Liver (tissue), 9 donors: ENCODE results near the gene MEGF11. TPM values are rescaled to one million over a fixed set of nuclear protein-coding genes. Genes with fewer than 3 reads are reported as not detected.

ENCODE experiments used
- DNase-seq: peaks from one replicate; pipeline ENCODE4 v3.0.0-alpha.2; 2017; ENCODE audit warnings: low spot score
- H3K27ac ChIP-seq, 2 donors: one replicate each; pipeline ENCODE4 v1.7.0; 2013; ENCODE audit warnings: inconsistent platforms in 2 of 2, low read length in 2 of 2, control low read depth in 1 of 2, low read depth in 1 of 2, mild to moderate bottlenecking in 1 of 2
- H3K27me3 ChIP-seq, 4 donors: one replicate each; pipeline versions ENCODE4 v1.6.1 to v1.7.0; 2013; ENCODE audit warnings: low read length in 3 of 4, inconsistent platforms in 1 of 4, mild to moderate bottlenecking in 1 of 4, moderate library complexity in 1 of 4; ENCODE audit not compliant: control insufficient read depth in 4 of 4, insufficient read depth in 4 of 4
- H3K36me3 ChIP-seq, 4 donors: one replicate each; pipeline versions ENCODE4 v1.6.1 to v1.7.0; 2013; ENCODE audit warnings: low read length in 3 of 4, mild to moderate bottlenecking in 3 of 4, low read depth in 1 of 4, moderate library complexity in 1 of 4; ENCODE audit not compliant: control insufficient read depth in 4 of 4, insufficient read depth in 3 of 4
- H3K4me1 ChIP-seq, 4 donors: one replicate each; pipeline versions ENCODE4 v1.6.1 to v1.7.0; 2013; ENCODE audit warnings: low read length in 3 of 4, mild to moderate bottlenecking in 3 of 4, moderate library complexity in 1 of 4; ENCODE audit not compliant: control insufficient read depth in 4 of 4, insufficient read depth in 4 of 4
- H3K4me3 ChIP-seq, 3 donors: one replicate each; pipeline versions ENCODE4 v1.6.1 to v1.7.0; 2013; ENCODE audit warnings: low read length in 3 of 3, control low read depth in 1 of 3, low read depth in 1 of 3, mild to moderate bottlenecking in 1 of 3
- H3K9ac ChIP-seq, 2 donors: one replicate each; pipeline ENCODE4 v1.7.0; 2013; ENCODE audit warnings: low read length in 2 of 2, mild to moderate bottlenecking in 2 of 2, moderate library complexity in 2 of 2, control low read depth in 1 of 2, low read depth in 1 of 2
- H3K9me3 ChIP-seq, 4 donors: one replicate each; pipeline versions ENCODE4 v1.6.1 to v1.7.0; 2013; ENCODE audit warnings: low read length in 3 of 4; ENCODE audit not compliant: control insufficient read depth in 4 of 4
- ATF3 ChIP-seq: IDR thresholded peaks from 2 replicates; pipeline ENCODE4 v1.6.1; 2016; ENCODE audit warnings: antibody characterized with exemption
- CTCF ChIP-seq: fragments of 150-350 bp; IDR thresholded peaks from 2 replicates; pipeline ENCODE4 v1.5.1; 2017; ENCODE audit warnings: improper control_type of control experiment, low read depth, low read length; ENCODE audit not compliant: missing input control
- EGR1 ChIP-seq, 2 donors: IDR thresholded peaks; 2 replicates each; pipeline ENCODE4 v1.6.1; 2016 to 2018; ENCODE audit warnings: antibody characterized with exemption in 2 of 2, low read depth in 2 of 2
- FOXA1 ChIP-seq: IDR thresholded peaks from 2 replicates; pipeline ENCODE4 v1.6.1; 2016; ENCODE audit warnings: antibody characterized with exemption
- FOXA2 ChIP-seq: IDR thresholded peaks from 2 replicates; pipeline ENCODE4 v1.6.1; 2016; ENCODE audit warnings: antibody characterized with exemption
- GABPA ChIP-seq, 2 donors: IDR thresholded peaks in 1 of 2; conservative IDR thresholded peaks in 1 of 2; 2 replicates each; pipeline ENCODE4 v1.6.1; 2016; ENCODE audit warnings: antibody characterized with exemption in 2 of 2, mild to moderate bottlenecking in 1 of 2, moderate library complexity in 1 of 2
- HNF4A ChIP-seq, 2 donors: conservative IDR thresholded peaks; 2 replicates each; pipeline ENCODE4 v1.6.1; 2016; ENCODE audit warnings: antibody characterized with exemption in 2 of 2, mild to moderate bottlenecking in 2 of 2
- HNF4G ChIP-seq: IDR thresholded peaks from 2 replicates; pipeline ENCODE4 v1.6.1; 2016; ENCODE audit warnings: antibody characterized with exemption
- JUND ChIP-seq, 2 donors: IDR thresholded peaks; 2 replicates each; pipeline ENCODE4 v1.6.1; 2016; ENCODE audit warnings: antibody characterized with exemption in 2 of 2
- MAX ChIP-seq: IDR thresholded peaks from 2 replicates; pipeline ENCODE4 v1.6.1; 2016; ENCODE audit warnings: antibody characterized with exemption
- NR2F2 ChIP-seq: IDR thresholded peaks from 2 replicates; pipeline ENCODE4 v1.6.1; 2016; ENCODE audit warnings: antibody characterized with exemption
- RAD21 ChIP-seq, 2 donors: IDR thresholded peaks; 2 replicates each; pipeline ENCODE4 v1.6.1; 2016; ENCODE audit warnings: antibody characterized with exemption in 2 of 2, mild to moderate bottlenecking in 2 of 2
- REST ChIP-seq: IDR thresholded peaks from 2 replicates; pipeline ENCODE4 v1.6.1; 2016; ENCODE audit warnings: antibody characterized with exemption, mild to moderate bottlenecking
- RXRA ChIP-seq, 2 donors: IDR thresholded peaks; 2 replicates each; pipeline ENCODE4 v1.6.1; 2017 to 2018; ENCODE audit warnings: antibody characterized with exemption in 2 of 2, mild to moderate bottlenecking in 1 of 2
- SP1 ChIP-seq: IDR thresholded peaks from 2 replicates; pipeline ENCODE4 v1.6.1; 2018; ENCODE audit warnings: antibody characterized with exemption, mild to moderate bottlenecking
- TAF1 ChIP-seq: conservative IDR thresholded peaks from 2 replicates; pipeline ENCODE4 v1.6.1; 2016; ENCODE audit warnings: antibody characterized with exemption, mild to moderate bottlenecking
- YY1 ChIP-seq: IDR thresholded peaks from 2 replicates; pipeline ENCODE4 v1.6.1; 2016; ENCODE audit warnings: antibody characterized with exemption, mild to moderate bottlenecking
- ZBTB33 ChIP-seq: IDR thresholded peaks from 2 replicates; pipeline ENCODE4 v1.6.1; 2016; ENCODE audit warnings: antibody characterized with exemption
- WGBS: extraction: QIAGEN DNeasy Blood & Tissue Kit; methylation state at CpG from one replicate; pipeline ENCODE4 v1.1.7; 2013; 5-methylcytosine and 5-hydroxymethylcytosine counted together
- polyA plus RNA-seq, 2 donors: library from polyadenylated mRNA; stranded (reverse) in 1 of 2; unstranded in 1 of 2; fragments of 200-250 nt in 1 of 2; fragments of >200 nt in 1 of 2; fragmentation: Nextera tagmentation in 1 of 2; extraction: Ambion mirVana in 1 of 2; gene quantifications; one replicate each; pipeline versions ENCODE4 v1.2.1 to v1.2.3, GENCODE V29; 2013 to 2015
- total RNA-seq, 2 donors: library from RNA; depleted of rRNA; stranded (reverse); fragments of >200 nt; gene quantifications; one replicate each; pipeline ENCODE4 v1.2.3, GENCODE V29; 2014
- donor health status: healthy.
- donor health status: healthy.
- donor health status: healthy.
- donor health status: healthy.
- donor health status: healthy.

Gene MEGF11
- total and polyA plus RNA-seq, 4 donors: under 0.01 to 0.51 (median 0.03) TPM; not detected in 1

GRCh38 chr15:66221126-66221525 is 32.4 kb downstream of the MEGF11 start:
- no peaks in the 10 kb centered on the region for H3K27me3 ChIP-seq
- H3K36me3 ChIP-seq: no peaks in the 10 kb centered on the region
- H3K9ac ChIP-seq: no peak overlapping the region
- TF ChIP-seq FOXA1 (no peak), REST (no peak), NR2F2 (no peak), MAX (no peak), HNF4A (conservative IDR thresholded peaks at IDR 0.05) (no peak), GABPA (IDR thresholded peaks at IDR 0.05 in 1 of 2, conservative IDR thresholded peaks at IDR 0.05 in 1 of 2) (no peak), RAD21 (IDR thresholded peaks at IDR 0.05) (no peak), FOXA2 (no peak), TAF1 (no peak), CTCF (no peak), JUND (IDR thresholded peaks at IDR 0.05) (no peak), RXRA (IDR thresholded peaks at IDR 0.05) (no peak), ATF3 (no peak), HNF4G (no peak), EGR1 (IDR thresholded peaks at IDR 0.05; ENCODE audit: low read depth in 2 of 2) (no peak), ZBTB33 (no peak), SP1 (no peak), YY1 (no peak)
- H3K4me1 ChIP-seq: no peaks in the 10 kb centered on the region
- WGBS: 56% methylated on average over 9 of the region's 9 CpGs
- DNase-seq: no peak
- no peaks in the 10 kb centered on the region for H3K9me3 ChIP-seq
- H3K27ac ChIP-seq: no peak overlapping the region
- H3K4me3 ChIP-seq: no peak overlapping the region

GRCh38 chr15:66220601-66221000 is 32.9 kb downstream of the MEGF11 start:
- H3K9me3 ChIP-seq: no peaks in the 10 kb centered on the region
- H3K9ac ChIP-seq: no peak overlapping the region
- no peaks in the 10 kb centered on the region for H3K36me3 ChIP-seq
- no peaks in the 10 kb centered on the region for H3K4me1 ChIP-seq
- no peaks in the 10 kb centered on the region for H3K27me3 ChIP-seq
- H3K27ac ChIP-seq: no peak overlapping the region
- no peak for TF ChIP-seq YY1
- DNase-seq: no peak
- H3K4me3 ChIP-seq: no peak overlapping the region
- 85% methylated on average over 6 of the region's 6 CpGs for WGBS
